ENCODE results near the gene MBD5.
A peak's percentile ranks its signal among the peaks of the same experiment; 100 is the strongest.

The MBD5 gene

GRCh38 chr2:148519013-148519412 is 498.1 kb downstream of the MBD5 start:
- peaks cover 39% of the 10 kb centered on the region for H3K4me1 Mint-ChIP-seq (ENCODE audit: low read depth)
- H3K27ac Mint-ChIP-seq, result no peak overlapping the region
- H3K27me3 Mint-ChIP-seq (ENCODE audit: low read depth), result no peaks in the 10 kb centered on the region
- no peaks in the 10 kb centered on the region for H3K36me3 Mint-ChIP-seq (ENCODE audit: low read depth)
- no peaks in the 10 kb centered on the region for H3K9me3 Mint-ChIP-seq
- no peak overlapping the region for H3K4me3 Mint-ChIP-seq

GRCh38 chr2:148521181-148521580 is 500.3 kb downstream of the MBD5 start:
- no peak overlapping the region for H3K4me3 Mint-ChIP-seq
- peaks cover 6% of the 10 kb centered on the region for H3K36me3 Mint-ChIP-seq (ENCODE audit: low read depth)
- H3K27ac Mint-ChIP-seq, result peak overlapping the region; percentile 11
- no peaks in the 10 kb centered on the region for H3K27me3 Mint-ChIP-seq (ENCODE audit: low read depth)
- H3K9me3 Mint-ChIP-seq, result peaks cover 6% of the 10 kb centered on the region
- peaks cover 42% of the 10 kb centered on the region for H3K4me1 Mint-ChIP-seq (ENCODE audit: low read depth)

- no peaks in the 10 kb centered on the region for H3K27me3 Mint-ChIP-seq (ENCODE audit: low read depth)
- H3K27ac Mint-ChIP-seq, result peak overlapping the region; percentile 36
- peak overlapping the region; percentile 14 for H3K4me3 Mint-ChIP-seq
- H3K36me3 Mint-ChIP-seq (ENCODE audit: low read depth), result peaks cover 6% of the 10 kb centered on the region
- peaks cover 6% of the 10 kb centered on the region for H3K9me3 Mint-ChIP-seq
- peaks cover 55% of the 10 kb centered on the region for H3K4me1 Mint-ChIP-seq (ENCODE audit: low read depth)
These were observed 502.4 kb downstream of the MBD5 start for GRCh38 chr2:148523315-148523714.

GRCh38 chr2:148524519-148524919 is 503.6 kb downstream of the MBD5 start:
- Mint-ChIP-seq H3K36me3 (ENCODE audit: low read depth) (peaks cover 6% of the 10 kb centered on the region), H3K4me1 (ENCODE audit: low read depth) (peaks cover 65% of the 10 kb centered on the region), H3K27ac (peak overlapping the region; percentile 81), H3K9me3 (peaks cover 6% of the 10 kb centered on the region), H3K4me3 (peak overlapping the region; percentile 43), H3K27me3 (ENCODE audit: low read depth) (no peaks in the 10 kb centered on the region)

- Mint-ChIP-seq H3K27me3 (ENCODE audit: low read depth) (no peaks in the 10 kb centered on the region), H3K36me3 (ENCODE audit: low read depth) (peaks cover 7% of the 10 kb centered on the region), H3K27ac (peak overlapping the region; percentile 81), H3K4me3 (peak overlapping the region; percentile 43), H3K9me3 (peaks cover 6% of the 10 kb centered on the region), H3K4me1 (ENCODE audit: low read depth) (peaks cover 69% of the 10 kb centered on the region)
These were observed 504.2 kb downstream of the MBD5 start for GRCh38 chr2:148525130-148525529.

GRCh38 chr2:148526509-148527346 is 505.8 kb downstream of the MBD5 start:
- Mint-ChIP-seq H3K9me3 (peaks cover 6% of the 10 kb centered on the region), H3K4me1 (ENCODE audit: low read depth) (peaks cover 67% of the 10 kb centered on the region), H3K27me3 (ENCODE audit: low read depth) (no peaks in the 10 kb centered on the region), H3K27ac (peak overlapping the region; percentile 90), H3K36me3 (ENCODE audit: low read depth) (peaks cover 7% of the 10 kb centered on the region), H3K4me3 (peak overlapping the region; percentile 68)

GRCh38 chr2:148527488-148528340 is 506.8 kb downstream of the MBD5 start:
- Mint-ChIP-seq H3K4me1 (ENCODE audit: low read depth) (peaks cover 65% of the 10 kb centered on the region), H3K36me3 (ENCODE audit: low read depth) (peaks cover 7% of the 10 kb centered on the region), H3K27ac (peak overlapping the region; percentile 90), H3K27me3 (ENCODE audit: low read depth) (no peaks in the 10 kb centered on the region), H3K9me3 (peaks cover 6% of the 10 kb centered on the region), H3K4me3 (peak overlapping the region; percentile 68)

- peak overlapping the region; percentile 90 for H3K27ac Mint-ChIP-seq
- peak overlapping the region; percentile 68 for H3K4me3 Mint-ChIP-seq
- no peaks in the 10 kb centered on the region for H3K27me3 Mint-ChIP-seq (ENCODE audit: low read depth)
- peaks cover 7% of the 10 kb centered on the region for H3K36me3 Mint-ChIP-seq (ENCODE audit: low read depth)
- H3K4me1 Mint-ChIP-seq (ENCODE audit: low read depth), result peaks cover 66% of the 10 kb centered on the region
- H3K9me3 Mint-ChIP-seq, result peaks cover 6% of the 10 kb centered on the region
These were observed 507.6 kb downstream of the MBD5 start for GRCh38 chr2:148528356-148529064.

- H3K27me3 Mint-ChIP-seq (ENCODE audit: low read depth), result no peaks in the 10 kb centered on the region
- H3K4me1 Mint-ChIP-seq (ENCODE audit: low read depth), result peaks cover 62% of the 10 kb centered on the region
- H3K27ac Mint-ChIP-seq, result peak overlapping the region; percentile 60
- H3K4me3 Mint-ChIP-seq, result peak overlapping the region; percentile 20
- peaks cover 5% of the 10 kb centered on the region for H3K36me3 Mint-ChIP-seq (ENCODE audit: low read depth)
- H3K9me3 Mint-ChIP-seq, result peaks cover 6% of the 10 kb centered on the region
These were observed 508.9 kb downstream of the MBD5 start for GRCh38 chr2:148529745-148530144.

- no peaks in the 10 kb centered on the region for H3K27me3 Mint-ChIP-seq (ENCODE audit: low read depth)
- no peak overlapping the region for H3K4me3 Mint-ChIP-seq
- peak overlapping the region; percentile 14 for H3K27ac Mint-ChIP-seq
- H3K9me3 Mint-ChIP-seq, result peaks cover 3% of the 10 kb centered on the region
- peaks cover 2% of the 10 kb centered on the region for H3K36me3 Mint-ChIP-seq (ENCODE audit: low read depth)
- H3K4me1 Mint-ChIP-seq (ENCODE audit: low read depth), result peaks cover 62% of the 10 kb centered on the region
These were observed 509.5 kb downstream of the MBD5 start for GRCh38 chr2:148530350-148530749.

GRCh38 chr2:148531235-148531634 is 510.3 kb downstream of the MBD5 start:
- no peaks in the 10 kb centered on the region for H3K27me3 Mint-ChIP-seq (ENCODE audit: low read depth)
- peaks cover 57% of the 10 kb centered on the region for H3K4me1 Mint-ChIP-seq (ENCODE audit: low read depth)
- peaks cover 2% of the 10 kb centered on the region for H3K36me3 Mint-ChIP-seq (ENCODE audit: low read depth)
- no peak overlapping the region for H3K27ac Mint-ChIP-seq
- H3K9me3 Mint-ChIP-seq, result no peaks in the 10 kb centered on the region
- H3K4me3 Mint-ChIP-seq, result no peak overlapping the region

- peaks cover 51% of the 10 kb centered on the region for H3K4me1 Mint-ChIP-seq (ENCODE audit: low read depth)
- H3K27ac Mint-ChIP-seq, result no peak overlapping the region
- H3K9me3 Mint-ChIP-seq, result no peaks in the 10 kb centered on the region
- no peaks in the 10 kb centered on the region for H3K27me3 Mint-ChIP-seq (ENCODE audit: low read depth)
- H3K4me3 Mint-ChIP-seq, result no peak overlapping the region
- H3K36me3 Mint-ChIP-seq (ENCODE audit: low read depth), result peaks cover 2% of the 10 kb centered on the region
These were observed 511.0 kb downstream of the MBD5 start for GRCh38 chr2:148531669-148532428.

GRCh38 chr2:148533004-148533403 is 512.1 kb downstream of the MBD5 start:
- Mint-ChIP-seq H3K36me3 (ENCODE audit: low read depth) (peaks cover 2% of the 10 kb centered on the region), H3K9me3 (no peaks in the 10 kb centered on the region), H3K4me1 (ENCODE audit: low read depth) (peaks cover 42% of the 10 kb centered on the region), H3K27ac (no peak overlapping the region), H3K4me3 (no peak overlapping the region), H3K27me3 (ENCODE audit: low read depth) (no peaks in the 10 kb centered on the region)

GRCh38 chr2:148533685-148534084 is 512.8 kb downstream of the MBD5 start:
- no peak overlapping the region for H3K4me3 Mint-ChIP-seq
- H3K27ac Mint-ChIP-seq, result no peak overlapping the region
- H3K4me1 Mint-ChIP-seq (ENCODE audit: low read depth), result peaks cover 42% of the 10 kb centered on the region
- peaks cover 2% of the 10 kb centered on the region for H3K36me3 Mint-ChIP-seq (ENCODE audit: low read depth)
- no peaks in the 10 kb centered on the region for H3K27me3 Mint-ChIP-seq (ENCODE audit: low read depth)
- H3K9me3 Mint-ChIP-seq, result no peaks in the 10 kb centered on the region
